ENCODE results near the gene ABTB1. TPM values are rescaled to one million over a fixed set of nuclear protein-coding genes. Genes with fewer than 3 reads are reported as not detected.
A peak's percentile ranks its signal among the peaks of the same experiment; 100 is the strongest.

ABTB1 gene
- total RNA-seq, 2 experiments from 2014 or later = 9.7 to 10.6 TPM

GRCh38 chr3:127628788-127629466 is 43.8 kb upstream of the ABTB1 start, which contains the start of gene PODXL2:
Gene PODXL2 (plus strand): TSS chr3:127629185. CDS start chr3:127629220, 35 bp downstream.
- peaks cover 2% of the 10 kb centered on the region for H3K36me3 Mint-ChIP-seq (ENCODE audit: low read depth)
- ATAC-seq (peak; percentile 47), DNase-seq (peak; percentile 26)
- no peak within 1 kb of the TSS for H3K27ac Mint-ChIP-seq
- TF ChIP-seq CTCF (IDR thresholded peaks at IDR 0.05) = no peak
- H3K9me3 Mint-ChIP-seq = peaks cover 1% of the 10 kb centered on the region
- peaks cover 30% of the 10 kb centered on the region for H3K27me3 Mint-ChIP-seq
- CTCF ChIA-PET = interaction anchor here (1.1 to 3.0 kb wide), 2 partner anchors 23 to 54 kb away, joined by 5 to 15 read pairs; no protein-coding TSS in a partner anchor
- H3K4me1 Mint-ChIP-seq (ENCODE audit: low read depth) = peaks cover 30% of the 10 kb centered on the region
- intact Hi-C loops (cut with micrococcal nuclease) = no loop called here
- POLR2A ChIA-PET = interaction anchor here (0.9 to 4.2 kb wide), 5 partner anchors 11 to 43 kb away, joined by 3 to 19 read pairs (median 4); partner anchors contain the start of genes ABTB1 and MCM2
- peak within 1 kb of the TSS; percentile 65 for H3K4me3 Mint-ChIP-seq

- peaks cover 2% of the 10 kb centered on the region for H3K36me3 Mint-ChIP-seq (ENCODE audit: low read depth)
- peaks cover 30% of the 10 kb centered on the region for H3K27me3 Mint-ChIP-seq
- TF ChIP-seq CTCF (IDR thresholded peaks at IDR 0.05) = no peak
- H3K4me1 Mint-ChIP-seq (ENCODE audit: low read depth) = peaks cover 30% of the 10 kb centered on the region
- H3K4me3 Mint-ChIP-seq = peak overlapping the region; percentile 65
- ChIA-PET CTCF (no interaction called here), POLR2A (interaction anchor here (0.9 to 4.2 kb wide), 4 partner anchors 10 to 43 kb away, joined by 3 to 19 read pairs (median 4); partner anchors contain the start of genes ABTB1 and MCM2)
- DNase-seq (peak; percentile 38), ATAC-seq (peak; percentile 37)
- intact Hi-C loops (cut with micrococcal nuclease) = no loop called here
- no peak overlapping the region for H3K27ac Mint-ChIP-seq
- peaks cover 1% of the 10 kb centered on the region for H3K9me3 Mint-ChIP-seq
Observed at GRCh38 chr3:127629467-127630403, 43.0 kb upstream of the ABTB1 start.

GRCh38 chr3:127630811-127631714 is 41.7 kb upstream of the ABTB1 start:
- H3K4me1 Mint-ChIP-seq (ENCODE audit: low read depth) = peaks cover 26% of the 10 kb centered on the region
- no peak for TF ChIP-seq CTCF (IDR thresholded peaks at IDR 0.05)
- peaks cover 2% of the 10 kb centered on the region for H3K36me3 Mint-ChIP-seq (ENCODE audit: low read depth)
- ATAC-seq = no peak
- peaks cover 34% of the 10 kb centered on the region for H3K27me3 Mint-ChIP-seq
- CTCF ChIA-PET = interaction anchor here (2.9 kb wide), 1 partner anchor 56 kb away, joined by 13 read pairs; no protein-coding TSS in a partner anchor
- no peak overlapping the region for H3K27ac Mint-ChIP-seq
- no peak for DNase-seq
- POLR2A ChIA-PET = interaction anchor here (0.8 to 1.4 kb wide), 2 partner anchors 11 to 32 kb away, joined by 3 to 5 read pairs; no protein-coding TSS in a partner anchor
- intact Hi-C loops (cut with micrococcal nuclease) = no loop called here
- peaks cover 1% of the 10 kb centered on the region for H3K9me3 Mint-ChIP-seq
- H3K4me3 Mint-ChIP-seq = no peak overlapping the region

GRCh38 chr3:127632035-127632820 is 40.5 kb upstream of the ABTB1 start:
- TF ChIP-seq CTCF (IDR thresholded peaks at IDR 0.05) = no peak
- Mint-ChIP-seq H3K36me3 (ENCODE audit: low read depth) (peaks cover 2% of the 10 kb centered on the region), H3K27me3 (peaks cover 32% of the 10 kb centered on the region), H3K4me3 (no peak overlapping the region), H3K4me1 (ENCODE audit: low read depth) (peaks cover 15% of the 10 kb centered on the region), H3K9me3 (peaks cover 1% of the 10 kb centered on the region), H3K27ac (no peak overlapping the region)
- intact Hi-C loops (cut with micrococcal nuclease) = no loop called here
- DNase-seq (no peak), ATAC-seq (no peak)
- POLR2A ChIA-PET = interaction anchor here (0.8 to 1.5 kb wide), 3 partner anchors 12 to 34 kb away, joined by 3 to 5 read pairs (median 3); no protein-coding TSS in a partner anchor
- CTCF ChIA-PET = interaction anchor here (1.3 to 2.9 kb wide), 2 partner anchors 57 to 62 kb away, joined by 3 to 13 read pairs; no protein-coding TSS in a partner anchor
